Activated naive CD4-positive, alpha-beta T cell treated with Interleukin-2 at 50 U/mL for 16 hours (primary cell): ENCODE data around the gene MFGE8.

ENCODE experiments used
- DNase-seq: peaks from one replicate; pipeline ENCODE4 v3.0.0-alpha.2; 2020

The MFGE8 gene

GRCh38 chr15:88871313-88871712 lies 41.9 kb downstream of the MFGE8 start:
- DNase-seq = no peak

DNA sequence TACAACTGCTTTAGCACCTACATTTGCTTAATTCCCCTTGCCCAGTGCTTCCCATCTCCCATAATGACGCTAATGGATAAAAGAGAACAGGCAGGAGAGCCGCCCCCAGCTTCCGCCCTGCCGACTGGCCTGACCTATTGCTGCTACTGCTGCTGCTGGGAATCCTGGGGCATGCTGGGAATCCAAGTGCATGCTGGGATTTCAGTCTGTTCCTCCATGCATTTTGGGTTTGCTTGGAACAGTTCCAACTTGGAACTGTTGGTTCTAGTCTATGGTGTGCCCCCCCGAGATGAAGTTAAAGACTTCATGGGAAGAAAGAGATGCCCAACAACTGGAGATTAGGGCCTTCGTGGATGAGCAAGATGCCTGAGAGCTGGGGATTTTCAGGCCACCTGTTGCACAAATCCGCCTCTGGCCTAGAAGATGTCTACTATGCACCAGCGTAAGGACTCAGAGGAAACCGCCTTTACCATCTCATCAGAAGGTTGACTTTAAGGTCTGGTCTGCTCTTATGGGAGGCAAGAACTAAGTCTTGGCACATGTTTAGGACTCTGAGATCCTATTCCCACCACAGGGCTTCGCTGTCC lies 46.8 kb downstream of the MFGE8 start:
- no peak for DNase-seq

DNA sequence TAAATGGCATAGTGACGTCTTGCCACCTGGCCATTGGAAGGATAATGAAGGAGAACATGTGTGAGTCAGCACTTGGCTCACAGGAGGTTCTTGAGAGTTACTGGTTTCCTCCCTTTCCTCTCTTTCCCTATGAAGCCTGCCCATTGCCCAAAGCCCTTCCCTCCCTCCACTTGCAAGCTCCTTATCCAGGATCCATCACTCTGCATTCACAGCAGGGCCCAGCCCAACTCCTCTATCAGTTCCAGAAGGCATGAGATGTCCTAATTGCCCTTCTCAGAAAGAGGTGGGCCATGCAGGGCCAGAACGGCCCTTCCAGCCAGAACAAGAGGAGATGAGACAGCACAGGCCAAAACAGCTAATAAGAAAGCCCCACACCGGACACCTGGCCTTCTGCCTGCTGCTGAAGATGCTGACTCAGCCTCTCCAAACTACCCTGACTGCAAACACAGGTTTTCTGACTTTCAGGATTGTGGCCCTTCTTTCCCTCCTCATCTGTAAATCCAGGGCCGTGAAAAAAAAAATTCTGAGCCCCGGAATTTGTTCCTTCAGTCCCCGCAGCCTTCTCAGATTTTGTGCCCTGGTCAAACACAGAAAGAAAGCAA lies 47.6 kb downstream of the MFGE8 start:
- DNase-seq = no peak

DNA sequence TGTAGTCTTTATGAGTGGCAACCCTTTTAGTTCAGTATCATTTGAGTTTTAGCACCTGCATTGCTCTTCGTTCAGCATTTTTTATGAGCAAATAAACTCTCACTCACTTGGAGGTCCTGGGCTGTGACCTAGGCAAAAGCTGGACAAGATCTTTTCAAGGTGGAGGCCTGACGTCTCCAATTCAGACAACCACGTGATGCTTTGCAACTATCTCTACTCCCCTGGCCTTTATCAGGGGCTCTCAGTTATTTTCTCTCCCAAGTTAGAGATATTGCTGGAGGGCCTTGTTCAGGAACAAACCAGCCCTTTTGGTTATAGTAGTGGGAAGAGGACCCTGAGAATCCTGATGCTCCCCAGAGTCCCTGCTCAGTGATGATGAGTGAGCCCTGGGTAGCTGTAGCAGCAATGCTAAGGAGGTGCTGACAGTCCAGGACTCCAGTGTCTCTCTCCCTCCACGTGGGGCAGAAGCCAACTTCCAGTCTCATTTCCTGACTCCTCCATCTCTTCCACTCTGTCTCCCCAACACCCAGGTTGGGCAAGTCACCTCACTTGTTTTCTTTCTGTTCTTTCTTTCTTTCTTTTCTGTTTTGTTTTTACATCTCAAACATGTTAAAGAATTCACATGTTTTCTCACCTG lies 48.2 kb downstream of the MFGE8 start:
- no peak for DNase-seq

DNA sequence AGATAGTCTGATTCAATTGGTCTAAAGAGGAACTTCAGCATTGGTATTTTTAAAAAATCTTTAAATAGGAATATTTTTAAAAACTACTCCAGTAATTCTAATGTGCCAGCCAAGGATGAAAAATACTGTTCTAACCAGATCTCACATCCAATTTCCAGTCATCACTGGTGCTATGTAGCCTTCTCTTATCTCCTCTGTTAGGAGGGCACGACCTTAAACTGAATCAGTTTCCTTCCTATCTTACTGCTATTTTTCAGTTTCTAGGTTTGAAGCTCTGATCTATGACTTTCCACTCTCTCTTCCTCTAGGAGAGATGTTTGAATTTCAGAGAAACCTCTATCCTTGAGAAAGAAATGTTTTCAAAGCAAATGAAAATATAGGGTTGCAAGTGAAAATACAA lies 49.8 kb downstream of the MFGE8 start:
- DNase-seq = no peak

DNA sequence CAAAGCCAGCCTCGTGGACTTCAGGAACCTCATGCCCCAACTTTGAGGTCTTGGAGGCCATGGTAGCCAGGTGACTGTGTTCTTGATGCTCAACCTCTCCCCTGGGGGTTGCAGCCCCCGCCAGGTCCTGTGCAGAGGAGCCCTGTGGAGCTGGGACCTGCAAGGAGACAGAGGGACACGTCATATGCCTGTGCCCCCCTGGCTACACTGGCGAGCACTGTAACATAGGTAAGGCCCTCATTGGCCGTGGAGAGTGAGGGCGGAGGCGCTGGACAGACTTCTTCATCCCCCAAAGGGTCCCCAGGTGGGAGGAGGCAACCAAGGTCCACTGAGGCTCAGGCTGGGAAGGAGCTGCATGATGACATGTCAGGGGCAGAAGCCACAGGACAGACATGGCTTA lies 53.0 kb downstream of the MFGE8 start:
- no peak for DNase-seq

- DNase-seq = no peak
These were observed 53.6 kb downstream of the MFGE8 start for GRCh38 chr15:88859550-88859949.

GRCh38 chr15:88858934-88859333 lies 54.2 kb downstream of the MFGE8 start:
- DNase-seq = no peak

GRCh38 chr15:88852476-88852875 lies 60.7 kb downstream of the MFGE8 start:
- no peak for DNase-seq

- DNase-seq = no peak
These were observed 63.7 kb downstream of the MFGE8 start for GRCh38 chr15:88849376-88850072.
